ENCODE results near the gene SOBP. TPM values are rescaled to one million over a fixed set of nuclear protein-coding genes. Genes with fewer than 3 reads are reported as not detected.

The SOBP gene
- total and polyA plus RNA-seq, 2 donors (not counting 3 experiments of a cell fraction or from before 2014, with no cell fraction given): 0.35 to 6.6 TPM

DNA sequence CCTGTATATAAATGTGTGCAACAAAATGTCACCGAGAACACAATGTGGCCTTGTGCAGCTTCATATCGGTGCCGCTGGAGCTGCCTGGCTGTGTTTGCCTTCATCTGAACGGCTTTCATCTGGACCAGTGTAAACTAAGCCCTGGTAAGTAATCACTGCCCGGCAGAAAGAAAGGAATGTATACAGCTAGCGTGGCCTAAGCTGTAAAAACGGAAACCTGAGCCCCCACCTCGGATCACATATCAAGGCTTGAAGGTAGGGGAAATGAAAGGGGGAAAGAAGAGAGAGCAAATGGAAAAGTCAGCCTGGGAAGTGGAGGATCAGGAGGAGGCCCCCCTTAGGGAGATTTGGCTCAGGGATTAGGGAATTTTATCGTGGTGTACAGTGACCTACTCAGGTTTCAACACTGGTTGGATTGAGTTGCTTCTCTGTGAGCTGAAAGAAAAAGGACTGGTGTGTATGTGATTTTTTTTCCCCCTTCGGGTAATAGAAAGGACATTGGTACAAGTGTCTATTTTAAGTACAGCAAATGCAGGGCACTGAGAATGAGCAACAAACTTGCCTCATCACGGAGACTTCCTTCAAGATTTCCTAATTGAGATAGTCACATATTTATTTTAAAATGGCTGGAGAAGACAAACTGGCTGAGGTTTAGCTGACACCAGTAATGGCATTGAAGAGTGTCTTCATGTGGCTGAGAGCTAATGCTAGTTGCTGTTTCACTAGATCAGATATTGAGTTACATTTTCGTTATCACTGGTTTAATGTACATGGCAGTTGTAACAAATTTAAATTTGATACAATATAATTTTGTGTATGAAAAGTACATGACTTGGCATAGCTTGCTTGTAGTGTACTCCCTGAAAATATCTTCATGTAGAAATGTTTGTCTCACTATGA is 3.5 kb downstream of the SOBP start:
- Histone ChIP-seq H3K79me2 (ENCODE audit: control insufficient read depth, insufficient read depth, low read length) (peaks cover 1% of the 10 kb centered on the region), H3K4me3 (replicated peaks in 1 of 3; ENCODE audit: insufficient read depth in 1 of 3, low read depth in 1 of 3, low read length in 3 of 3) (peak overlapping the region in 1 of 3 experiments; percentile 38), H3K4me2 (ENCODE audit: insufficient read depth, low read length) (peak overlapping the region; percentile 91), H2AFZ (ENCODE audit: low read depth, low read length) (peak overlapping the region; percentile 73), H3K27me3 (ENCODE audit: control insufficient read depth in 2 of 2, insufficient read depth in 2 of 2, low read length in 2 of 2) (peaks cover 1 to 3% of the 10 kb centered on the region in 2 experiments), H3K9me1 (replicated peaks; ENCODE audit: control insufficient read depth, extremely low read depth, insufficient read depth, low read length) (no peaks in the 10 kb centered on the region), H3K4me1 (ENCODE audit: control insufficient read depth, extremely low read depth, insufficient read depth, low read length) (peaks cover 60% of the 10 kb centered on the region), H4K20me1 (replicated peaks; ENCODE audit: control insufficient read depth, extremely low read depth, insufficient read depth, low read length) (no peaks in the 10 kb centered on the region), H3K27ac (ENCODE audit: insufficient read depth, low read depth, low read length) (peak overlapping the region; percentile 52), H3K9ac (replicated peaks; ENCODE audit: extremely low read depth, insufficient read depth, low read length) (peak overlapping the region; percentile 34), H3K36me3 (ENCODE audit: control insufficient read depth in 2 of 2, extremely low read depth in 1 of 2, insufficient read depth in 2 of 2, low read length in 2 of 2) (no peaks in the 10 kb centered on the region), H3K9me3 (replicated peaks; ENCODE audit: control insufficient read depth, insufficient read depth, low read length) (no peaks in the 10 kb centered on the region)
- dilution Hi-C loops (cut with MboI; ENCODE audit: extremely low pct_ligation_motif_present, low sequenced_read_pairs) (no loop called here), intact Hi-C loops (cut with micrococcal nuclease) (loop anchor here (2.0 to 10.0 kb wide), 5 partner anchors 109 to 469 kb away; partner anchors contain the start of genes BEND3, MTRES1 and SEC63)
- BruUV-seq (replicated peaks): no TSS peak
- POLR2A ChIA-PET: interaction anchor here (1.1 kb wide), 1 partner anchor 34 kb away, joined by 3 read pairs; the partner anchor contains the start of gene PDSS2
- FAIRE-seq (no peak), DNase-seq (ENCODE audit: low read depth, low spot score) (peak; percentile 22)
- CTCF ChIA-PET: interaction anchor here (1.1 to 3.7 kb wide), 4 partner anchors 34 to 380 kb away, joined by 3 to 17 read pairs (median 4); partner anchors contain the start of gene PDSS2
- TF ChIP-seq, protein P1, sequence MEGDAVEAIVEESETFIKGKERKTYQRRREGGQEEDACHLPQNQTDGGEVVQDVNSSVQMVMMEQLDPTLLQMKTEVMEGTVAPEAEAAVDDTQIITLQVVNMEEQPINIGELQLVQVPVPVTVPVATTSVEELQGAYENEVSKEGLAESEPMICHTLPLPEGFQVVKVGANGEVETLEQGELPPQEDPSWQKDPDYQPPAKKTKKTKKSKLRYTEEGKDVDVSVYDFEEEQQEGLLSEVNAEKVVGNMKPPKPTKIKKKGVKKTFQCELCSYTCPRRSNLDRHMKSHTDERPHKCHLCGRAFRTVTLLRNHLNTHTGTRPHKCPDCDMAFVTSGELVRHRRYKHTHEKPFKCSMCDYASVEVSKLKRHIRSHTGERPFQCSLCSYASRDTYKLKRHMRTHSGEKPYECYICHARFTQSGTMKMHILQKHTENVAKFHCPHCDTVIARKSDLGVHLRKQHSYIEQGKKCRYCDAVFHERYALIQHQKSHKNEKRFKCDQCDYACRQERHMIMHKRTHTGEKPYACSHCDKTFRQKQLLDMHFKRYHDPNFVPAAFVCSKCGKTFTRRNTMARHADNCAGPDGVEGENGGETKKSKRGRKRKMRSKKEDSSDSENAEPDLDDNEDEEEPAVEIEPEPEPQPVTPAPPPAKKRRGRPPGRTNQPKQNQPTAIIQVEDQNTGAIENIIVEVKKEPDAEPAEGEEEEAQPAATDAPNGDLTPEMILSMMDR (IDR thresholded peaks at IDR 0.05; ENCODE audit: extremely low read depth in 1 of 2, insufficient read depth in 1 of 2, low read depth in 1 of 2, low read length in 2 of 2): no peak

DNA sequence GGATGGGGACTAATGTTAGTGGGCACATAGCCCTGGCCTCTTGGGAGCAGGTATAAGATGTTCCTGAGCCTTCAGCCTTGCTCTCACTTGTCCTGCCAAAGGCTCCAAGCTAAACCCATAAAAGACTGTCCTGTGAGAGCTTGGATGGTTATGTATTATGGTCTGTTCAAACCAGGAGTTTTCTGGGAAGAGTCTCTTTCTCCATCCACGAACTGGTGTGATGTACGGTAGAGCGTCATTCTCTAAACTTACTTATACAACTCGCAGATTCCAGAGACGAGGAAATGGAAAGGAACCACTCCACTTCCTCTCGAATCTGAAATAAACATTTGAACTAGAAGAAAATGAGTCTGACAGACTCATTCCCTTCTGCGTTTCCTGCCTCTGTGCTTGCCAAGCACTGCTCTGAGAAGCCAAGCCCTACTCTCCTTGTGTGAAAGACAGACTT is 5.3 kb downstream of the SOBP start:
- H3K9me1 ChIP-seq (replicated peaks; ENCODE audit: control insufficient read depth, extremely low read depth, insufficient read depth, low read length): no peaks in the 10 kb centered on the region
- TF ChIP-seq POLR2AphosphoS5 (IDR thresholded peaks at IDR 0.05; ENCODE audit: insufficient read depth, low read depth, low read length): no peak
- TF ChIP-seq POLR2A (IDR thresholded peaks at IDR 0.05; ENCODE audit: low read depth, low read length): peak; percentile 29
- TF ChIP-seq, protein P2, sequence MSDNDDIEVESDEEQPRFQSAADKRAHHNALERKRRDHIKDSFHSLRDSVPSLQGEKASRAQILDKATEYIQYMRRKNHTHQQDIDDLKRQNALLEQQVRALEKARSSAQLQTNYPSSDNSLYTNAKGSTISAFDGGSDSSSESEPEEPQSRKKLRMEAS (IDR thresholded peaks at IDR 0.05; ENCODE audit: insufficient read depth, insufficient read length): no peak
- peak; percentile 48 for TF ChIP-seq FOS (IDR thresholded peaks at IDR 0.05; ENCODE audit: borderline replicate concordance, insufficient read depth, low read length)
- H3K27ac ChIP-seq (ENCODE audit: insufficient read depth, low read depth, low read length): peak overlapping the region; percentile 50
- no peaks in the 10 kb centered on the region for H3K36me3 ChIP-seq (ENCODE audit: control insufficient read depth in 2 of 2, extremely low read depth in 1 of 2, insufficient read depth in 2 of 2, low read length in 2 of 2)
- H3K4me3 ChIP-seq (replicated peaks in 1 of 3; ENCODE audit: insufficient read depth in 1 of 3, low read depth in 1 of 3, low read length in 3 of 3): peak overlapping the region in 1 of 3 experiments; percentile 37
- H3K9me3 ChIP-seq (replicated peaks; ENCODE audit: control insufficient read depth, insufficient read depth, low read length): no peaks in the 10 kb centered on the region
- peak overlapping the region; percentile 32 for H3K9ac ChIP-seq (replicated peaks; ENCODE audit: extremely low read depth, insufficient read depth, low read length)
- dilution Hi-C loops (cut with MboI; ENCODE audit: extremely low pct_ligation_motif_present, low sequenced_read_pairs) (no loop called here), intact Hi-C loops (cut with micrococcal nuclease) (loop anchor here (10.0 kb wide), 3 partner anchors 380 to 470 kb away; partner anchors contain the start of genes BEND3, MTRES1 and SEC63)
- peak overlapping the region; percentile 56 for H2AFZ ChIP-seq (ENCODE audit: low read depth, low read length)
- DNase-seq (ENCODE audit: low read depth, low spot score) (peak; percentile 80), FAIRE-seq (peak; percentile 80)
- peak overlapping the region; percentile 78 for H3K4me2 ChIP-seq (ENCODE audit: insufficient read depth, low read length)
- H3K79me2 ChIP-seq (ENCODE audit: control insufficient read depth, insufficient read depth, low read length): peaks cover 1% of the 10 kb centered on the region
- no peaks in the 10 kb centered on the region for H3K27me3 ChIP-seq (ENCODE audit: control insufficient read depth in 2 of 2, insufficient read depth in 2 of 2, low read length in 2 of 2)
- ChIA-PET POLR2A (no interaction called here), CTCF (interaction anchor here (1.1 to 1.9 kb wide), 2 partner anchors 177 to 310 kb away, joined by 3 to 7 read pairs; no protein-coding TSS in a partner anchor)
- peaks cover 53% of the 10 kb centered on the region for H3K4me1 ChIP-seq (ENCODE audit: control insufficient read depth, extremely low read depth, insufficient read depth, low read length)
- TSS peak; percentile 72 for BruUV-seq (replicated peaks)
- H4K20me1 ChIP-seq (replicated peaks; ENCODE audit: control insufficient read depth, extremely low read depth, insufficient read depth, low read length): no peaks in the 10 kb centered on the region
